Stimulated activated CD4-positive, alpha-beta T cell treated with anti-CD3 and anti-CD28 coated beads, Interleukin-1b, Interleukin-23, amount 100 ng/mL, for 1 hour (primary cell): ENCODE data around the gene FUT9.
"Not testable (repeated sequence)": the region's sequence is repeated elsewhere in the genome, so short reads cannot be mapped to it uniquely, and the experiment has no call there.

Source experiments
- DNase-seq, 2 donors: peaks; one replicate each; pipeline ENCODE4 v3.0.0-alpha.2; 2020; ENCODE audit warnings: low read depth in 2 of 2

The FUT9 gene

GRCh38 chr6:96186516-96187195 is 170.9 kb downstream of the FUT9 start:
- no peak for DNase-seq

DNA sequence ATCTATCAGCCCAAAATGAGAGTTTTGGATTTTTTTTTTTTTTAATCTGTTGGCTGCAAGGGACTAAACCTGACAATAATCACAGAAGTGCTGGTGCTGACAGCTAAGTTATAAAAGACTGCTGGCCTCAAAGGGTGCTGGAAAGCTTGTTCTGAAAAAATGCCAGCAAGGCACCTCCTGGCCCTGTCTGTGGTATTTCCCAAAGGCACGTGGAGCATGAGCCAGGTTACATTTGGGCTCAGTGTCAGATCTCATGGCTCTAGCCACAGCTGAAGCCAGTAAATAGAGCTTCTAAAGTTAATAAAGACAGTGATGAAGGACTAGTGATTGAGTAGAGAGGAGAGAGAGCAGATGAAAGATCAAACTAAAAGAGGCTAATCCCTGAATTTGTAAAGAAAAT is 178.9 kb downstream of the FUT9 start:
- DNase-seq: no peak

DNA sequence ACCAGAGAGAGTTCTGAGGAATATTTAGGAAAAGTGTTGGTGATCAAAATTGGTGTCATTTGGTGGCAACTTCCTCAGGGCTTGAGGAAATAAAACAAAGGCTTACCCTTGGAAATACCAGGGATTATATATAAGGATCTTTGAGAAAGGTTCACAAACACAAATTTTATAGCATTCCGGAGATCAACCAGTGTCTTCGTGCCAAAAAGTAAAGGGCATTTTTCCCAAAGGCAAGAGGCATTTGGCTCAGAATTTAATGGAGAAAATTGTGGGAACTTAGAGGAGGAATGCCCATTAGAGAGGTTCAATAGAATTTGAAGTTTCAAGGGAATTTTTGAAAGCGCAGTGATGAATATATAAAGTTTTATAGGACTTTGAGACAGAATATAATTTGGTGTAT is 179.5 kb downstream of the FUT9 start:
- DNase-seq: no peak

DNA sequence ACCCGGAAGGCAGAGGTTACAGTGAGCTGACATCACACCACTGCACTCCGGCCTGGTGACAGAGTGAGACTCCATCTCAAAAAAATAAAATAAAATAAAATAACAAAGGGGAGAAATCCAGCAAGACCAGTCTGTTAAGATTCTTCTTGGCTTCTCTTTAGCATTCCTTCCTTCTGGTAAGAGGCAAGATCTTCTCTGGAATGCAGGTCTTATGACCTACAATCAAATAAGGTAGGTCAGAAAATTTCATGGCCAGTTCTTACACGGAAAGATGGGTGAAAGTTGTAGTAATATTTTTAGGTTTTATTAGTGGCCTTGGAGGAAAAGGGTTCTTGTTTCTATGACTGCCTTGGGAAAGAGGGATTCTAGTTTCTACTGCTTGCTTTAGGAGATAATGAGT is 180.9 kb downstream of the FUT9 start:
- DNase-seq: no peak

GRCh38 chr6:96197241-96197640 is 181.5 kb downstream of the FUT9 start:
- no peak for DNase-seq

- no peak for DNase-seq
These were observed 186.8 kb downstream of the FUT9 start for GRCh38 chr6:96202571-96202970.

DNA sequence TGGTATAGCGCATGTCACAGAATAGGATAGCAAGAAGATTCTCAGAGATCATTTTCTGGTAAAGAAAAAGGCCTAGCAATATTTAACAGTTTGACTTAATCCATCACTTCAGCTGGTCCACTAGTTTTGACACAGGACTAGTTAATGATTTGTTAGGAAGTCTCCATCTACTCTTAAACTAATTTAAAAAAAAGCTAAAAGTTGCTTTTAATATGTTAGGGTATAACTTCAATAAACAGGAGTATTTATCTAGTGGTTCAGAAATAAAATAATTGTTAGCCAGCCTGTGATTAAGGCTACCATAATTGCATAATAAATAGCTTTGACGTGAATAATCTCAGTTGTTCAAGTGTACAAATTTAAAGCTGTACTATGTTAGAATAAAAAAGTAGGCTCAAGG is 195.6 kb downstream of the FUT9 start:
- DNase-seq: no peak

DNA sequence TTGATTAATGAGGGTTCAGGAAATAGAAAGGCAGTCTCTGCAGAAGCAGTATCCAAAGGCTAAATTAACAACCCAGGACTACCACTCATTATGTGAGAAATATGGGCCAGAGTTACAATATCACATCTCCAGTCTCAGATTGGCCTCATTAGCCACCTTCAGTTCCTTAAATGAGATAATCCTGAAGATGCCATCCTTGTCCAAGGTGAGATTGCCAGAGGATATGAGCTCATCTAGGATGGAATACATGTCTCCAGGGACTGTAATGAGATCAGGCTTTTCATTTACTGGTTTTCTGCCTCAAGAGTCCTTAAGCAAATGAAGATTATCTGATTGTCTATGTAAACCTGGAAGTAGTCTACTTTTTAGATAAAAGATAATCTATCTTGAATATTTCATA is 196.3 kb downstream of the FUT9 start:
- DNase-seq: no peak

DNA sequence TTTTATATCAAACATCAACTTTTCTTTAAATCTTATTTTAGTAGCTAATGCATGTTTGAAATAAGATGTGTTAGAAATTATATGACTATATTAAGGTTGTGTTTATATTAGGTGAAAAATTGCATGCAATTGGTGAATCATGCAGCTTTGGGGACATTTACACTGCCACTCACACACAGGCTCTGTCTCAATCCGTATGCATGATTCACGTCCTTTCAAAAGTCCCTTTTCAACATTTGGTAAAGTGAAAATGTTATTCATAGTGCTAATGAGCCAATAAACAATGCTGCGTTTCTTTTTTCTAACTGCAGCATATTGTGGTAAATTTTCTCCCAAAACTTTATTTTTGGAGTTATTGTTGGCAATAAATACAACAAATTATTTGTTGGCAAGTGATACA is 198.0 kb downstream of the FUT9 start:
- DNase-seq: no peak

DNA sequence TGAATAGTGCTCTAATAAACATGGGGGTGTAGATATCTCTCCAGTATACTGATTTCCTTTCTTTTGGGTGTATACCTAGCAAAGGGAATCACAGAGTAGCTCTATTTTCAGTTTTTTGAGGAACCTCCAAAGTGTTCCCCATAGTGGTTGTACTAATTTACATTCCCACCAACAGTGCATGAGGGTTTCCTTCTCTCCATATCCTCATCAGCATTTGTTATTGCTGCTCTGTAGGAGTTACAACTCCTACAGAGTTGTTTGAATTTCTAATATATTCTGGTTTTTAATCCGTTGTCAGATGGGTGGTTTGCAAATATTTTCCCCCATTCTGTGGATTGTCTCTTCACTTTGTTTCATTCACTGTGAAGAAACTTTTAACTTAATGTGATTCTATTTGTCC is 207.9 kb downstream of the FUT9 start:
- no peak for DNase-seq

GRCh38 chr6:96227135-96227534 is 211.4 kb downstream of the FUT9 start:
- no peak for DNase-seq

DNA sequence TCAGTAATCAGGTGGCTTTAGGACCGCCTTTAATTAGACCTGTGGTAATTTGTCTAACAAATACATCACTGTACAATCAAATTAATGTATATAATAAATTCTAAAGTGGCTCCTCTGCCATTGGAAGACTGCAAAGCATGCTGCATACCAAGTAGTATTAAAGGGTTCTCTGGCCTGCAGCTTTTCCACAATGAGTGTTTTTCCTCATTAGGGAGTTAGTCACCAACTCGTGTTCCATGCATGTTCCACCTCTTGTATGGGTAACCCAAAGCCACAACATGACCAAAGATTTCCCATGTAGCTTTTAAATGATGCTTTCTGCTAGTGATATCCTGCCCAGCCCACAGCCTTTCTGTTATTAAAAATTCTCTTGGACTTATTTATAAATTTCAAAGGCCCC is 218.7 kb downstream of the FUT9 start:
- no peak for DNase-seq

DNA sequence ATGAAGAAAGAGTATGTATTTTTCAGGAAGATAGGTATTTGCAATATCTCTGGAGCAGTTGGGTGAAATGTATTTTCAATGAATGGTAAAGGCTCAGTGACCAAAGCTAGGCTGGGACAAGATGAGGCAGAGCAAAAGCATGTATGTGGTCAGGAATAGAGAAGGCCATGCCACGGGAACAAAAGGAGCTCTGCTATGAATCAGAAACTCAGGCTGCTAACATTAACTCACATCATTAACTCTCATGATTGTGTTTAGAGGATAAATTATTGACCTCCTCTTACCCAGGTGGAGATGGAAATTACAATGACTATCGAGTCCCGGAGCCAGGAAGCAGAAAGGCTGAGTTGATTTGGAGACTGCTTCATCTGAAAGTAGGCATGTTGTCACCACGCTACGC is 220.2 kb downstream of the FUT9 start:
- DNase-seq: no peak

DNA sequence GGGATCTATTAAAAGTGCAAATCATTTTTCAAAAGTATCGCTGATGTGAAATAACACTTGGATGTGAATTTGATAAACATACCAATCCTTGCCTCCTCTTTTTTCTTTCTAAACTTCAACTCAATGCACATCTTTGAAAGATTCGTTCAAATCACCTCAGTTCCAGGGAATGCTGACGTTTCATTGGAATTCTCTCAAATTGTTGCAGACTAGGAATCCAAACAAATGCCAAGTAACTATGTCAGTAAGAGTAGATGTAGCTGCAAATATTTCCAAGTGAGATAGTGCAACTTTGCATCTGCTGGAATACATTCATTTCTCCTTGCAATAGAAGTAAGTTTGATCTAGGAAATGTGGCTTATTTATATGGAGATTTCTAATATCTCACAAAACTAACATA is 220.7 kb downstream of the FUT9 start:
- DNase-seq: no peak

DNA sequence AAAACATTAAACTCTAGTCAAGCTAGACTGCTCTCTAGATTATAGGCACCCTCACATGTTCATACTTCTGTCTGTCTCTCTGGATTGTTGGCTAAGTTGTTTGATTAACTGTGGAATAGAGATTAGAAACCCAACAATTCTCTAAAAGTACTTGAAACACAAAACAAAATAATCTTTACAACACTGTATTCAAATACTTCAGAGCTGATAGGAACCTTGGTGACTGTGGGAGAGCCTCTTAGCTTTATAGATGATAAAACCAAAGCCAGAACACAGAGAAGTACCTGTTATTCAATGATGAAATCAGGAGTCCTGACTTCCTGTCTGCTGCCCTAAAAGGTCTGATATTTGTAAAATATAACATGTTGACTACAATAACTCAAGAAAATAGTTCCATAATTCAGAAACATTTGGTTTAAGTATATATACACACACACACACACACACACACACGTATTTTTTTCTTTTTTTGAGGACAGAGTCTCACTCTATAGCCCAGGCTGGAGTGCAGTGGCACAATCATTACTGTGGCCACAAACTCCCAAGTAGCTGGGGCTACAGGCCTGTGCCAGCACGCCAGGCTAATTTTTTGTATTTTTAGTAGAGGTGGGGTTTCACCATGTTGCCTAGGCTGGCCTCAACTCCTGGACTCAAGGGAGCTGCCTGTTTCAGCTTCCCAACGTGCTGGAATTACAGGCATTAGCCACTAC is 222.0 kb downstream of the FUT9 start:
- no peak for DNase-seq

DNA sequence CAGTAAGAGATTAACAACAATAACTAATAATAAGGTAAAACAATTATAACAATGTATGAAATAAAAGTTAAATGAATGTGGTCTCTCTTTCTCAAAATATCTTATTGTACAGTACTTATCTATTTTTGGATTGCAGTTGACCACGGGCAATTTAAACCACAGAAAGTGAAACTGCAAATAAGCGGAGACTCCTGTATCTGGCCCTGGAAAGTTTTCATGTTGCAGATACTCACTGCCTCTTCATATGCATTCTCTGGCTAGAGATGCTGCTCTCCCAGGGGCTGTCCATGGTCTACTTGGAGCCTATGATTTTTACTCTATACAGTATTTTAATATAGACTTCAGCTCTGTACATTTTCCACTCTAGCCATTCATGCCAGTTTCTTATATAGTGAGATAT is 230.8 kb downstream of the FUT9 start:
- DNase-seq: no peak

DNA sequence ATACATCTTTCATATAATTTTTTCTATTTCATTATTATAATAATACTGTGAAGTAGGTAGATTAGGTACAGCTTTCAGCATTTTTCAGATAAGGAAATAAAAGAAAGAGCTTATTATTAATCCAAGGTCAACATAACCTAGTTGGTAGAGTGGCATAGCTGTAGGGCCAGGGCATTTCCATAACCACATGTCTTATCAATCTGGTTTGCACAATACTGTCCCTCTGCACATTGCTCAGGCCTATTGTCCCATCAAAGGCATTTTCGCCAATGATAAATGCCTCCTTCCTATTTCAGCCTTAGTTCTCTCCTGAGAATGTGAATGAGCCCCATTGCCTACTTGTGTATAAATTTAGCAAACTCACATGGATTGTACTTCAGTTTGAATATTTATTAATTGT is 234.0 kb downstream of the FUT9 start:
- DNase-seq: no peak

- no peak for DNase-seq
These were observed 242.0 kb downstream of the FUT9 start for GRCh38 chr6:96257751-96258150.

DNA sequence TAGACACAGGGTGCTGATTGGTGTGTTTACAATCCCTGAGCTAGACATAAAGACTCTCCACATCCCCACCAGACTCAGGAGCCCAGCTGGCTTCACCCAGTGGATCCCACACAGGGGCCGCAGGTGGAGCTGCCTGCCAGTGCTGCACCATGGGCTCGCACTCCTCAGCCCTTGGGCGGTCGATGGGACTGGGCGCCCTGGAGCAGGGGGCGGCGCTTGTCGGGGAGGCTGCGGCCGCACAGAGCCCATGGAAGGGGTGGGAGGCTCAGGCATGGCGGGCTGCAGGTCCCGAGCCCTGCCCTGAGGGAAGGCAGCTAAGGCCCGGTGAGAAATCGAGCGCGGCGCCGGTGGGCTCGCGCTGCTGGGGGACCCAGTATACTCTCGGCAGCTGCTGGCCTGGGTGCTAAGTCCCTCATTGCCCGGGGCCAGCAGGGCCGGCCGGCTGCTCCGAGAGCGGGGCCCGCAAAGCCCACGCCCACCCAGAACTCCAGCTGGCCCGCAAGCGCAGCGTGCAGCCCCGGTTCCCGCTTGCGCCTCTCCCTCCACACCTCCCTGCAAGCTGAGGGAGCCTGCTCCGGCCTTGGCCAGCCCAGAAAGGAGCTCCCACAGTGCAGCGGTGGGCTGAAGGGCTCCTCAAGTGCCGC is 245.1 kb downstream of the FUT9 start:
- not testable (repeated sequence) for DNase-seq
